ENCODE results near the gene ZXDA.
"Not testable (repeated sequence)": the region's sequence is repeated elsewhere in the genome, so short reads cannot be mapped to it uniquely, and the experiment has no call there.

Gene ZXDA, protein sequence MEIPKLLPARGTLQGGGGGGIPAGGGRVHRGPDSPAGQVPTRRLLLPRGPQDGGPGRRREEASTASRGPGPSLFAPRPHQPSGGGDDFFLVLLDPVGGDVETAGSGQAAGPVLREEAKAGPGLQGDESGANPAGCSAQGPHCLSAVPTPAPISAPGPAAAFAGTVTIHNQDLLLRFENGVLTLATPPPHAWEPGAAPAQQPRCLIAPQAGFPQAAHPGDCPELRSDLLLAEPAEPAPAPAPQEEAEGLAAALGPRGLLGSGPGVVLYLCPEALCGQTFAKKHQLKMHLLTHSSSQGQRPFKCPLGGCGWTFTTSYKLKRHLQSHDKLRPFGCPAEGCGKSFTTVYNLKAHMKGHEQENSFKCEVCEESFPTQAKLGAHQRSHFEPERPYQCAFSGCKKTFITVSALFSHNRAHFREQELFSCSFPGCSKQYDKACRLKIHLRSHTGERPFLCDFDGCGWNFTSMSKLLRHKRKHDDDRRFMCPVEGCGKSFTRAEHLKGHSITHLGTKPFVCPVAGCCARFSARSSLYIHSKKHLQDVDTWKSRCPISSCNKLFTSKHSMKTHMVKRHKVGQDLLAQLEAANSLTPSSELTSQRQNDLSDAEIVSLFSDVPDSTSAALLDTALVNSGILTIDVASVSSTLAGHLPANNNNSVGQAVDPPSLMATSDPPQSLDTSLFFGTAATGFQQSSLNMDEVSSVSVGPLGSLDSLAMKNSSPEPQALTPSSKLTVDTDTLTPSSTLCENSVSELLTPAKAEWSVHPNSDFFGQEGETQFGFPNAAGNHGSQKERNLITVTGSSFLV

GRCh38 chrX:57910287-57910912, at the start of gene ZXDA:
ZXDA (minus strand) TSS chrX:57910458; CDS start chrX:57910420, 38 bp downstream.
- not testable (repeated sequence) for DNase-seq (ENCODE audit: low read depth)

DNA sequence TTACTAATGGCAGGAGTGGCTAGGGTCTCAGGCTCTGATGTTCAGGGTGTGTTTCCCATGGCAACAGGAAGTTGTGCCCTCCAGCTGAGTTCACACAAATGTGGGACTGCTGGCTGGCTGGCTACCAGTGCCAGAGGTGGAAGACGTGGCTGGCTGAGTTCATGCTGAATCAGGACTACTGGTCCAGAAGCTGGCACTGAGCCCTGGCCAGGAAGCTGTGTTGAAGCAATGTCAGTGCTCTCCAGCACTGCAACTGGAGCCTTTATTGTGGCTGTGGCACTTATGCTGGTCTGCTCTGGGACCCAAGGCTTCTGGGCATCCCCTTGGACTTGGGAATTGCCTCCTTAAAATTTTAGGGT, 42.0 kb upstream of the ZXDA start:
- DNase-seq (ENCODE audit: low read depth), result no peak

DNA sequence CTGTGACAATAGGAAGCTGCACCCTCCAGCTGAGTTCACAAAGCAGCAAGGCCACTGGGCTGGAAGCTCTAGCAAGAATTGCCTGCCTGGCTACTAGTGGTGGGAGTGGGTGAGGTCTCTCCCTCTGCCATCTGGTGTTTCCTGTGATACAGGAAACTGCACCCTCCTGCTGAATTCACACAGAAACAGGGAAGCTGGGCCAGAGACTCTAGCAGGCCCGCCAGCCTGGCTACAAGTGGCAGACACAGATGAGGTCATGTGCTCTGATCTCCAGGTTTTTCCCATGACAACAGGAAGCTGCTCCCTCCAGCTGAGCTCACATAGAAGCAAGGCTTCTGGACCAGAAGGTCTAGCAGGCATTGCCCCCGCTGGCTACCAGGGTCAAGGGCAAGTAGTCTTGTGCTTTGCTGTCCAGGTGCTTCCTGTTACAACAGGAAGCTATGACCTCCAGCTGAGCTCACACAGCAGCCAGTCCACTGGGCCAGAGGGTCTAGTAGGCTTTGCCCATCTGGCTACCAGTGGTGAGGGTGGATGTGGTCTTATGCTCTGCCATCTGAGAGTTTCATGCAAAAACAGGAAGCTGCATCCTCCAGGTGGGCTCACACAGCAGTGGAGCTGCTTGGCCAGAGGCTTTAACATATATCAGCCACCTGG, 41.5 kb upstream of the ZXDA start:
- DNase-seq (ENCODE audit: low read depth), result no peak

GRCh38 chrX:57933321-57933720, 23.1 kb upstream of the ZXDA start:
- no peak for DNase-seq (ENCODE audit: low read depth)

DNA sequence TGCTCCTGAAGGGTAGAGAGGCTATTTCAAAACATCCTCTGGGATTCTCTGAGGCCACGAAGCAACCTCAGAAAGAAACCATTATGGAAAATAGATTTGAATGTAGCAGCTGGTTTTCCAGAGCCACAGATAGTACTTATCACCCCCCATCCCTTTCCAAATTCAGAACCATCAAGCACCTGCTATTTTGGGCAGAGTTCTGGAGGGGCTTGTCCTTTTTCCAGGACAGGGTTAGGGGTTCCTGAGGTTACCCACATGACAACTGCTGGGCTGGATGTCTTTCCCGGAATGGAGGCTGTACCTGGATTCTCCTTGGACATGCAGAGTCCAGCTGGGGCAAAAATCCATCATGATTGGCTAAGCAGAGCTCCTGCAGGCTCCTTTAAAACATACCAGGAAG, 22.0 kb upstream of the ZXDA start:
- DNase-seq (ENCODE audit: low read depth), result no peak

GRCh38 chrX:57930051-57930450, 19.8 kb upstream of the ZXDA start:
- DNase-seq (ENCODE audit: low read depth), result no peak

DNA sequence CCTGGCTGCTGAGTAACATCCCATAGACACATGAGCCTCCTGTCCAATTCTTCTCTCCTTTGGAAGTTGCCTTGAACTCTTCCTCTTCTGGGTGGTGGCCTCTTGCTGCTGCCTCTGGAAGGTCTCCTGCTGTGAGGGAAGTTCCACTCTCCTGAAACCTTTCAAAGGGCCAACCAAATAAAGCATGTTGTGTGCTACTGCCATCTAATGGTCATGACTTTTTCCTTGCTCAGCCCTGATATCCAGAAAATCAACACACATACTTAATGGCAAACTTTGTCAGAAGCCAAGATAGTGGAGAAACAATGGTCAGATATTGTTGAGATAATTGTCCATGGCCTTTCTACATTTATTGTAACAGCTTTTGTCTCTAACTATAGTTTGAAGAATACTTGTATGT, 19.1 kb upstream of the ZXDA start:
- DNase-seq (ENCODE audit: low read depth), result no peak

DNA sequence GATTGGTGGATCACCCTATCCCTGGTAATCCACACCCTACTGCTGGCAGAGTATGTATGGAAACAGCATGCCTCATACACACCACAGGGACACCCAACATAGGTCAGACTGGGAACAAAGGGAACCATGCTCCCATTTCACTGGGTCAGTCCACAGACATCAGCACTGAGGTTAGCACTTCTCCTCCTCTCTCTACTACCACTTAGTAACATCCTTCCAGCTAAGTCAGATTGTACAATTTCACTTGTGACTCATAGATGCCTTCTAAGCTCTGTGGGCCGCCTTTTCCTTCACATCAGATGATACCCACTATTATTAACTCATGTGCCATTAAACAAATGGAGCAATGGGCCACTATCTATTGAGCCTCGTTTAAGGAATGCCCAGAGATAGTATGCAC, 15.5 kb upstream of the ZXDA start:
- DNase-seq (ENCODE audit: low read depth), result no peak

GRCh38 chrX:57918750-57919436, 8.6 kb upstream of the ZXDA start:
- no peak for DNase-seq (ENCODE audit: low read depth)

GRCh38 chrX:57915680-57916079, 5.4 kb upstream of the ZXDA start:
- DNase-seq (ENCODE audit: low read depth), result no peak

GRCh38 chrX:57909595-57910286, 517 bp downstream of the ZXDA start:
- DNase-seq (ENCODE audit: low read depth), result not testable (repeated sequence)

DNA sequence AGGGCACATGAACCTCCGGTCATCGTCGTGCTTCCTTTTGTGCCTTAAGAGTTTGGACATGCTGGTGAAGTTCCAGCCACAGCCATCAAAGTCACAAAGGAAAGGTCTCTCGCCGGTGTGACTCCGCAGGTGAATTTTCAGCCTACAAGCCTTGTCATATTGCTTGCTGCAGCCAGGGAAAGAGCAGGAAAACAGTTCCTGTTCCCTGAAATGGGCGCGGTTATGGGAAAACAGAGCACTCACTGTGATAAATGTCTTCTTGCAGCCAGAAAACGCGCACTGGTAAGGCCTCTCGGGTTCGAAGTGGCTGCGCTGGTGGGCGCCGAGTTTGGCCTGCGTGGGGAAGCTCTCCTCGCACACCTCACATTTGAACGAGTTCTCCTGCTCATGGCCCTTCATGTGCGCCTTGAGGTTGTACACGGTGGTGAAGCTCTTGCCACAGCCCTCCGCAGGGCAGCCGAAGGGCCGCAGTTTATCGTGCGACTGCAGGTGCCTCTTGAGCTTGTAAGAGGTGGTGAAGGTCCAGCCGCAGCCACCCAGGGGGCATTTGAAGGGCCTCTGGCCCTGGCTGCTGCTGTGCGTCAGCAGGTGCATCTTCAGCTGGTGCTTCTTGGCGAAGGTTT, 1.2 kb downstream of the ZXDA start:
- not testable (repeated sequence) for DNase-seq (ENCODE audit: low read depth)

DNA sequence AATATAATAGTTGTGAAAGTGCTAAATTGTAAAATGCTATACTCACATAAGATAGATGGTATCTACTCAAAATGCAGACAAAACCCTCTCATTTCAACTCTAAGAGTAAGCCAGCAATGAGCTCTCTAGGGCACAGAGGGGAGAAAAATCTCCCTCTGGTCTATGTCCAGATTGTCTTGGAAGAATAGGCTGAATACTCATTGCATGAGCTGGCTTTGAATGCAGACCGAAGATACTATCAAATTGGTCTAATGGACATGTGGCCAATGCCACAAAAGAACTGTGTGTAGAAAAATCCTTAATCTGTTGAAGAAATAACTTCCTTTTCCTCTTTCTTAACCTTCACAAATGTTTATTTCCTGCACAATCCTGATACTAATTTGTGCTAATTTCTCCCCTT, 3.5 kb downstream of the ZXDA start:
- DNase-seq (ENCODE audit: low read depth), result no peak

DNA sequence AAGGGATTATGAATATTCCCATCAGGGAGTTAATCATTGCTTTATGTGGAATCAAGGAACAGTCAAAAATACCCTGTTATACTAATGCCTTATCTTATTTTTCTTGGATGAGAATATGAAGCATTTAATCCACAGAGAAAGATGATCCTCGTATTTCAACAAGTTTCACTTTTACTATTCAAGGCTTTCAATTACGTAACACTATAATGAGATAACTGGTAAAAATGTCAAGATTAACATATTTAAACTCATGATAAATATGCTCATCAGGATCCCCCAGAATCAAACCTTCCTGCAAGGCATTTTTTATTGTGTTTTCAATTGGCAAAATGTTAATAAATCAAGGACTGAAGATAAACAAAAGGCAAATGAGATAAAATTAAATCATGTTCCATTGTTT, 5.1 kb downstream of the ZXDA start:
- no peak for DNase-seq (ENCODE audit: low read depth)

DNA sequence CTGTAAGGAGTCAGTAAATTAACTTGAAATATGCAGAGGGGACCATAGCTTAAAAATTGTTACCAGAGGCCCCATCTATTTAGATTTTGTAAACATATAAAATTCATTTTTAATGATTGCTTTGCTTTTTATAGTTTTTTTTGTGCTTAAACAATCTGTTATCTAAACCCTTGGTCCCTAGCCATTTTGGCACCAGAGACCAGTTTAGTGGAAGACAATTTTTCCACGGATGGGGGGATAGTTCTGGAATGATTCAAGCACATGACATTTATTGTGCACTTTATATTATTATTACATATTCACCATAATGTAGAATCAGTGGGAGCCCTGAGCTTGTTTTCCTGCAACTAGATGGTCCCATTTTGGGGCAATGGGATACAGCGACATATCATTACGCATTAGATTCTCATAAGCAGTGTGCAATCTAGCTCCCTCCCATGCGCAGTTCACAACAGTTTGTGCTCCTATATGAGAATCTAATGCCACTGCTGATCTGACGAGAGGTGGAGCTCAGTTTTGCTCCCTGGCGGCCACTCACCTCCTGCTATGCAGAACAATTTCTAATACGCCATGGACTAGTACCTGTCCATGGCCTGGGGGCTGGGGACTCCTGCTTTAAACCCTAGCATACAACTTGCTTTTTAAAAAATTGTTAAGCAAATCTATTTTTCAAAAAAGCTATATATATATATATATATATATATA, 5.9 kb downstream of the ZXDA start:
- DNase-seq (ENCODE audit: low read depth), result no peak

- no peak for DNase-seq (ENCODE audit: low read depth)
Observed at GRCh38 chrX:57902633-57903032, 7.6 kb downstream of the ZXDA start.

GRCh38 chrX:57901466-57901865, 8.8 kb downstream of the ZXDA start:
- no peak for DNase-seq (ENCODE audit: low read depth)

- DNase-seq (ENCODE audit: low read depth), result no peak
Observed at GRCh38 chrX:57900975-57901374, 9.3 kb downstream of the ZXDA start.

DNA sequence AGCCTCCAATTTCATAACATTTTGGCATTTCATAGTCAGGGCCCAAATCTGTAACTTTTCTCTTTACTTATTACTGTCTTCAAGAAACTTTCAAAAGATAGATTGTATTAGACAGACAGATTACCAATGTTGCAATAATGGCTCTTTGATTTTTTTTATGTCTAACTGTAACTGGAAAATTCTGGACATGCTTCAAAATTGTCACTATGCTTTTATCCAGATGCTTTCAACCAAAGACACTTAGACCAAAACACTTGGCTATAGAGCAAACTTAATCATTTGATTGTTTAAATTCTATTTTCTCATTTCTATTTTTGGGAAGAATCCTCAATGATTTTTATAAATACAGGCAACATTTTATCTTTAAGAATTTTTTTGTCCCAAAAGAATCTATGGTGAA, 10.4 kb downstream of the ZXDA start:
- DNase-seq (ENCODE audit: low read depth), result no peak

DNA sequence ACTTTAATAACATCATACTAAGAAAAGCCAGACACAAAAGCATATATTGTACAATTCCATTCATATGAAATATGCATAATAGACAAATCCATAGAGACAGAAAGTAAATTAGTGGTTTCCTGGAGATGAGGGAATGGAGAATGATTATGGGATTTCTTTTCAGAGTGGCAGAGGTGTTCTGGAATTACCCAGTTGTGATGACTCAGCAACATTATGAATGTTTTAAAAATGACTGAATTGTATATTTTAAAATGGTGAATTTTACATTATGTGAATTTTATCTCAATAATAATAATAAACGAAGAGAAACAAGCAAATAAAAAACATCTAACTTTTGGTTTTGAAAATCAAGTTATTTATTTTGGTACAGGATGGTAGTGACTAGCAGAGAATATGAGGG, 11.2 kb downstream of the ZXDA start:
- DNase-seq (ENCODE audit: low read depth), result no peak
